GM12878 (cell line): ENCODE measurements around the gene GMPPB. TPM values are rescaled to one million over a fixed set of nuclear protein-coding genes. Genes with fewer than 3 reads are reported as not detected.

Experiments used
- ATAC-seq: fragments of 200-7000 bp; cut with Tn5 transposase; 3 replicates; pipeline ENCODE4 v1.9.1; 2020; ENCODE audit warnings: mild to moderate bottlenecking, moderate library complexity
- BruUV-seq: library from RNA; stranded (reverse); fragments of 400-500 nt; replicated peaks from 2 replicates; lab custom pipeline; 2021; lab: Mats Ljungman, UMichigan
- CTCF ChIA-PET: fragments of 300-600 bp; sonication (Branson Sonifier 250); formaldehyde crosslinking; extraction: SDS; loops from one replicate; lab custom pipeline; 2021; ENCODE audit warnings: inconsistent platforms; lab: Yijun Ruan, JAX
- POLR2A ChIA-PET: fragments of 350-600 bp; formaldehyde crosslinking; extraction: SDS; loops from one replicate; lab custom pipeline; 2021; ENCODE audit warnings: inconsistent platforms; lab: Charles Lee
- RAD21 ChIA-PET: fragments of 300-600 bp; sonication (Branson Sonifier 250); formaldehyde crosslinking; loops from one replicate; lab custom pipeline; 2023; ENCODE audit warnings: antibody characterized with exemption; ENCODE audit not compliant: unreplicated experiment; lab: Charles Lee
- SMC1A ChIA-PET: fragments of 300-600 bp; sonication (Branson Sonifier 250); formaldehyde crosslinking; loops from one replicate; lab custom pipeline; 2023; ENCODE audit not compliant: unreplicated experiment, uncharacterized antibody; lab: Charles Lee
- DNase-seq: peaks from one replicate; pipeline ENCODE4 v3.0.0-alpha.2; 2011; ENCODE audit warnings: low read depth, low spot score
- FAIRE-seq: peaks from 3 replicates; lab custom pipeline; 2011; peaks lifted over from hg19 to GRCh38; lab: Jason Lieb, UNC
- H2AFZ ChIP-seq: 2 replicates; pipeline ENCODE4 v1.6.0; 2011; ENCODE audit warnings: low read depth, low read length, control low read depth; ENCODE audit not compliant: control insufficient read depth
- H3K27ac ChIP-seq: 2 replicates; pipeline ENCODE4 v1.5.1; 2011; ENCODE audit warnings: control low read depth; ENCODE audit not compliant: control insufficient read depth, insufficient read depth
- H3K27me3 ChIP-seq, 2 experiments: replicated peaks in 1 of 2; 2 replicates each; pipeline versions ENCODE4 v1.6.0 to v1.6.1; 2011; ENCODE audit warnings: low read length in 1 of 2; ENCODE audit not compliant: control insufficient read depth in 2 of 2, insufficient read depth in 2 of 2
- H3K36me3 ChIP-seq, 2 experiments: 2 replicates each; pipeline ENCODE4 v1.5.1; 2011; ENCODE audit warnings: low read length in 1 of 2; ENCODE audit not compliant: control insufficient read depth in 2 of 2, insufficient read depth in 2 of 2
- H3K4me1 ChIP-seq: 2 replicates; pipeline ENCODE4 v1.6.1; 2011; ENCODE audit warnings: mild to moderate bottlenecking, low read length, moderate library complexity, mixed read lengths; ENCODE audit not compliant: control insufficient read depth, insufficient read depth
- H3K4me2 ChIP-seq: 2 replicates; pipeline ENCODE4 v1.6.0; 2011; ENCODE audit warnings: control low read depth; ENCODE audit not compliant: control insufficient read depth, insufficient read depth
- H3K4me3 ChIP-seq: fragments of 200-600 bp; sonication (generic); 2 replicates; pipeline ENCODE4 v1.5.1; 2016
- H3K79me2 ChIP-seq: 2 replicates; pipeline ENCODE4 v1.6.0; 2011; ENCODE audit warnings: low read length; ENCODE audit not compliant: control insufficient read depth, insufficient read depth
- H3K9ac ChIP-seq: 2 replicates; pipeline ENCODE4 v1.8.0; 2011; ENCODE audit warnings: low read length, control low read depth, mixed read lengths; ENCODE audit not compliant: control insufficient read depth, insufficient read depth
- H3K9me3 ChIP-seq: replicated peaks from 3 replicates; pipeline ENCODE4 v1.5.1; 2011; ENCODE audit warnings: mild to moderate bottlenecking, low read length; ENCODE audit not compliant: control insufficient read depth, insufficient read depth
- H4K20me1 ChIP-seq: 2 replicates; pipeline ENCODE4 v1.6.0; 2011; ENCODE audit not compliant: control insufficient read depth, insufficient read depth
- BHLHE40 ChIP-seq, 2 experiments: fragments of 450-650 bp in 1 of 2; IDR thresholded peaks; 2 replicates each; pipeline ENCODE4 v1.6.1; 2011 to 2017; ENCODE audit warnings: low read depth in 2 of 2, borderline replicate concordance in 1 of 2, improper control_type of control experiment in 1 of 2, low read length in 1 of 2, mild to moderate bottlenecking in 1 of 2
- CREM ChIP-seq: IDR thresholded peaks from 2 replicates; pipeline ENCODE4 v1.6.1; 2014; ENCODE audit warnings: antibody characterized with exemption, low read depth
- EP300 ChIP-seq, 2 experiments: fragments of 150-350 bp in 1 of 2; IDR thresholded peaks; 2 replicates each; pipeline ENCODE4 v1.6.1; 2011 to 2012; ENCODE audit warnings: low read depth in 2 of 2, low read length in 2 of 2, borderline replicate concordance in 1 of 2, improper control_type of control experiment in 1 of 2, inconsistent platforms in 1 of 2; ENCODE audit not compliant: control insufficient read depth in 1 of 2
- FOXK2 ChIP-seq: fragments of 450-650 bp; IDR thresholded peaks from 2 replicates; pipeline ENCODE4 v1.6.1; 2017; ENCODE audit warnings: mild to moderate bottlenecking, moderate library complexity
- HDGF ChIP-seq: fragments of 450-650 bp; IDR thresholded peaks from 2 replicates; pipeline ENCODE4 v1.6.1; 2016; ENCODE audit warnings: antibody characterized with exemption
- NFXL1 ChIP-seq: fragments of 450-650 bp; IDR thresholded peaks from 2 replicates; pipeline ENCODE4 v1.6.1; 2017; ENCODE audit warnings: antibody characterized with exemption, mild to moderate bottlenecking, borderline replicate concordance
- NFYA ChIP-seq: IDR thresholded peaks from 2 replicates; pipeline ENCODE4 v1.6.1; 2011; ENCODE audit warnings: low read depth, mild to moderate bottlenecking, low read length, improper control_type of control experiment, borderline replicate concordance
- PAX8 ChIP-seq: fragments of 450-650 bp; IDR thresholded peaks from 2 replicates; pipeline ENCODE4 v1.6.1; 2017; ENCODE audit warnings: mild to moderate bottlenecking, moderate library complexity
- SIN3A ChIP-seq: IDR thresholded peaks from 2 replicates; pipeline ENCODE4 v1.6.1; 2012; ENCODE audit warnings: low read depth, low read length, improper control_type of control experiment
- SMC3 ChIP-seq: IDR thresholded peaks from 2 replicates; pipeline ENCODE4 v1.6.1; 2011; ENCODE audit warnings: low read length, improper control_type of control experiment, borderline replicate concordance
- YY1 ChIP-seq: IDR thresholded peaks from 2 replicates; pipeline ENCODE4 v1.6.1; 2011; ENCODE audit warnings: low read depth, mild to moderate bottlenecking, low read length
- ZNF207 ChIP-seq: fragments of 450-650 bp; IDR thresholded peaks from 2 replicates; pipeline ENCODE4 v1.6.1; 2014; ENCODE audit warnings: antibody characterized with exemption, mild to moderate bottlenecking, borderline replicate concordance
- WGBS: methylation state at CpG from one replicate; pipeline ENCODE4 v1.1.6; 2016; ENCODE audit warnings: low lambda C conversion rate; ENCODE audit not compliant: insufficient replicate concordance, insufficient coverage; ENCODE audit errors: missing lambda C conversion rate; 5-methylcytosine and 5-hydroxymethylcytosine counted together
- in situ Hi-C: fragments of 300-500 bp; cut with MboI; formaldehyde crosslinking; loops from 9 replicates; pipeline ENCODE4 v1.14.3; 2018; ENCODE audit warnings: mixed read lengths
- intact Hi-C: fragments of 100-400 bp; cut with micrococcal nuclease; formaldehyde crosslinking; loops from one replicate; pipeline ENCODE4 v1.14.2; 2022; ENCODE audit not compliant: unreplicated experiment
- polyA plus RNA-seq, 11 experiments: library from polyadenylated mRNA; depleted of rRNA in 4 of 11; unstranded in 6 of 11; stranded (reverse) in 5 of 11; fragments of >200 nt; fragmentation: Nextera tagmentation in 4 of 11; fragmentation: Illumina TruSeq in 1 of 11; extraction: Ambion mirVana in 4 of 11; extraction: Trizol in 1 of 11; gene quantifications; 1 replicate in 1 of 11; 2 replicates in 10 of 11; pipeline versions ENCODE4 v1.2.1 to v1.2.3, GENCODE V29; 2011 to 2016; ENCODE audit warnings: inconsistent platforms in 2 of 11, missing spikeins in 2 of 11, low read depth in 1 of 11
- total RNA-seq, 4 experiments: library from RNA; depleted of rRNA in 3 of 4; stranded (reverse); fragments of >200 nt in 3 of 4; fragmentation: Illumina TruSeq in 1 of 4; extraction: Trizol in 1 of 4; gene quantifications; 2 replicates each; pipeline versions ENCODE4 v1.2.1 to v1.2.3, GENCODE V29; 2013 to 2021
- TF ChIP-seq, protein P1 (sequence below): fragments of 450-650 bp; IDR thresholded peaks from 2 replicates; pipeline ENCODE4 v1.6.1; 2016; ENCODE audit warnings: mild to moderate bottlenecking
- TF ChIP-seq, protein P2 (sequence below): IDR thresholded peaks from 2 replicates; pipeline ENCODE4 v1.6.1; 2012; ENCODE audit warnings: low read length, inconsistent platforms
- TF ChIP-seq, protein P3 (sequence below): fragments of 450-650 bp; IDR thresholded peaks from 2 replicates; pipeline ENCODE4 v1.6.1; 2017; ENCODE audit warnings: mild to moderate bottlenecking

GMPPB gene
- total and polyA plus RNA-seq, 10 of the 15 experiments (the other 5 are each of a cell fraction or from before 2014, with no cell fraction given): 2.3 to 99.5 (median 23.3) TPM

DNA sequence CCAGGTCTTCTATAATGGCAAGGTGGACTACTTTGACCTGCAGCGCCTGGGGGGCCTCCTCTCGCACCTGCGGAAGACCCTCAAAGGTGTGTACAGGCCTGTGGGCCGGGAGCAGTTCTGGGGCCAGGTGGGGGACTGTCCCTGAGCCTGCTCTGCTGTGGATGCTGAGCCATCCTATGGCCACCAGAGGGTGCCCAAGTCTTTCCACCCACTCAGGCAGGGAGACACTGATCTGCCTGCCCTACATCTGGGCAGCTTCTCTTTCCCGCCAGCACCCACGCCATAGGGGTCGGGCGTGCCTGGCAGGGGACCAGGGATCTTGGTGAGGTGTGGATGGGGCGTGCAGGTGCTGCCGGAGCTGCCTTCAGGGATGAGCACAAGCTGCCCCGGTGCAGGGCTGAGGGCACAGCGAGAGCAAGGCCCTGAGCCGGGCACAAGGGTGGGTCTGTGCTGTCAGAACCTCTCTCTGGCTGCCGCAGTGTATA lies 20.3 kb downstream of the GMPPB start:
- no peak overlapping the region for H2AFZ ChIP-seq
- no peaks in the 10 kb centered on the region for H3K27me3 ChIP-seq
- SMC1A ChIA-PET: interaction anchor here (0.6 kb wide), 1 partner anchor 136 kb away, joined by 5 read pairs; no protein-coding TSS in a partner anchor
- intact Hi-C loops: loop anchor here (1.0 kb wide), 2 partner anchors 136 to 203 kb away; no protein-coding TSS in a partner anchor
- POLR2A ChIA-PET: no interaction called here
- H3K4me3 ChIP-seq: no peak overlapping the region
- H3K9me3 ChIP-seq: no peaks in the 10 kb centered on the region
- FAIRE-seq (peak; percentile 41), ATAC-seq (peak; percentile 99), DNase-seq (no peak)
- WGBS: 34% methylated on average over 14 of the region's 14 CpGs
- H3K9ac ChIP-seq: no peak overlapping the region
- H3K36me3 ChIP-seq: peaks cover 0 to 5% of the 10 kb centered on the region in 2 experiments; a peak in 3 of 4 replicates
- CTCF ChIA-PET: interaction anchor here (0.6 to 4.6 kb wide), 8 partner anchors 9 to 277 kb away, joined by 3 to 19 read pairs (median 3); no protein-coding TSS in a partner anchor
- in situ Hi-C loops: no loop called here
- H3K27ac ChIP-seq: no peak overlapping the region
- BruUV-seq: no TSS peak
- H3K4me2 ChIP-seq: no peak overlapping the region
- no peaks in the 10 kb centered on the region for H4K20me1 ChIP-seq
- H3K79me2 ChIP-seq: no peaks in the 10 kb centered on the region
- RAD21 ChIA-PET: interaction anchor here (1.0 kb wide), 1 partner anchor 136 kb away, joined by 3 read pairs; no protein-coding TSS in a partner anchor
- no peaks in the 10 kb centered on the region for H3K4me1 ChIP-seq
- TF ChIP-seq, protein P1, sequence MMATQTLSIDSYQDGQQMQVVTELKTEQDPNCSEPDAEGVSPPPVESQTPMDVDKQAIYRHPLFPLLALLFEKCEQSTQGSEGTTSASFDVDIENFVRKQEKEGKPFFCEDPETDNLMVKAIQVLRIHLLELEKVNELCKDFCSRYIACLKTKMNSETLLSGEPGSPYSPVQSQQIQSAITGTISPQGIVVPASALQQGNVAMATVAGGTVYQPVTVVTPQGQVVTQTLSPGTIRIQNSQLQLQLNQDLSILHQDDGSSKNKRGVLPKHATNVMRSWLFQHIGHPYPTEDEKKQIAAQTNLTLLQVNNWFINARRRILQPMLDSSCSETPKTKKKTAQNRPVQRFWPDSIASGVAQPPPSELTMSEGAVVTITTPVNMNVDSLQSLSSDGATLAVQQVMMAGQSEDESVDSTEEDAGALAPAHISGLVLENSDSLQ: no peak
- TF ChIP-seq PAX8 (no peak), EP300 (IDR thresholded peaks at IDR 0.05; ENCODE audit: borderline replicate concordance in 1 of 2, control insufficient read depth in 1 of 2, low read depth in 2 of 2, low read length in 2 of 2) (no peak), CREM (no peak), YY1 (peak; percentile 44; the same call in 1 of the 2 replicates), SIN3A (no peak), NFYA (no peak), HDGF (0 out of 2 replicates have a peak, but pooled peaks have one; percentile 64), BHLHE40 (IDR thresholded peaks at IDR 0.05; ENCODE audit: borderline replicate concordance in 1 of 2, low read depth in 2 of 2, low read length in 1 of 2) (0 out of 4 replicates have a peak, but pooled peaks of 1 of the 2 experiments have one; percentile 15), SMC3 (peak; percentile 66), NFXL1 (no peak), FOXK2 (no peak), ZNF207 (no peak)
- TF ChIP-seq, protein P2, sequence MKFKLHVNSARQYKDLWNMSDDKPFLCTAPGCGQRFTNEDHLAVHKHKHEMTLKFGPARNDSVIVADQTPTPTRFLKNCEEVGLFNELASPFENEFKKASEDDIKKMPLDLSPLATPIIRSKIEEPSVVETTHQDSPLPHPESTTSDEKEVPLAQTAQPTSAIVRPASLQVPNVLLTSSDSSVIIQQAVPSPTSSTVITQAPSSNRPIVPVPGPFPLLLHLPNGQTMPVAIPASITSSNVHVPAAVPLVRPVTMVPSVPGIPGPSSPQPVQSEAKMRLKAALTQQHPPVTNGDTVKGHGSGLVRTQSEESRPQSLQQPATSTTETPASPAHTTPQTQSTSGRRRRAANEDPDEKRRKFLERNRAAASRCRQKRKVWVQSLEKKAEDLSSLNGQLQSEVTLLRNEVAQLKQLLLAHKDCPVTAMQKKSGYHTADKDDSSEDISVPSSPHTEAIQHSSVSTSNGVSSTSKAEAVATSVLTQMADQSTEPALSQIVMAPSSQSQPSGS: no peak
- TF ChIP-seq, protein P3, sequence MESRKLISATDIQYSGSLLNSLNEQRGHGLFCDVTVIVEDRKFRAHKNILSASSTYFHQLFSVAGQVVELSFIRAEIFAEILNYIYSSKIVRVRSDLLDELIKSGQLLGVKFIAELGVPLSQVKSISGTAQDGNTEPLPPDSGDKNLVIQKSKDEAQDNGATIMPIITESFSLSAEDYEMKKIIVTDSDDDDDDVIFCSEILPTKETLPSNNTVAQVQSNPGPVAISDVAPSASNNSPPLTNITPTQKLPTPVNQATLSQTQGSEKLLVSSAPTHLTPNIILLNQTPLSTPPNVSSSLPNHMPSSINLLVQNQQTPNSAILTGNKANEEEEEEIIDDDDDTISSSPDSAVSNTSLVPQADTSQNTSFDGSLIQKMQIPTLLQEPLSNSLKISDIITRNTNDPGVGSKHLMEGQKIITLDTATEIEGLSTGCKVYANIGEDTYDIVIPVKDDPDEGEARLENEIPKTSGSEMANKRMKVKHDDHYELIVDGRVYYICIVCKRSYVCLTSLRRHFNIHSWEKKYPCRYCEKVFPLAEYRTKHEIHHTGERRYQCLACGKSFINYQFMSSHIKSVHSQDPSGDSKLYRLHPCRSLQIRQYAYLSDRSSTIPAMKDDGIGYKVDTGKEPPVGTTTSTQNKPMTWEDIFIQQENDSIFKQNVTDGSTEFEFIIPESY: no peak
